Karpas-422 (cell line): ENCODE measurements around the gene ST3GAL3. TPM values are rescaled to one million over a fixed set of nuclear protein-coding genes. Genes with fewer than 3 reads are reported as not detected.

ENCODE experiments used
- DNase-seq: peaks from one replicate; pipeline ENCODE4 v3.0.0-alpha.2; 2015
- H2AFZ ChIP-seq: fragments of 200-600 bp; sonication (generic); 2 replicates; pipeline ENCODE4 v1.6.1; 2014; ENCODE audit warnings: antibody characterized with exemption, low read length, mixed read lengths
- H3K27ac ChIP-seq: fragments of 200-600 bp; sonication (generic); 2 replicates; pipeline ENCODE4 v1.5.1; 2014; ENCODE audit warnings: mild to moderate bottlenecking, low read length, moderate library complexity
- H3K27me3 ChIP-seq: fragments of 200-600 bp; sonication (generic); 2 replicates; pipeline ENCODE4 v1.6.1; 2014; ENCODE audit warnings: low read length, mixed read lengths
- H3K36me3 ChIP-seq: fragments of 200-600 bp; sonication (generic); 2 replicates; pipeline ENCODE4 v1.6.1; 2014; ENCODE audit warnings: low read length, mixed read lengths; ENCODE audit not compliant: insufficient read depth
- H3K4me1 ChIP-seq: fragments of 200-600 bp; sonication (generic); 2 replicates; pipeline ENCODE4 v1.6.1; 2014; ENCODE audit warnings: mild to moderate bottlenecking, low read length, mixed read lengths
- H3K4me2 ChIP-seq: fragments of 200-600 bp; sonication (generic); 2 replicates; pipeline ENCODE4 v1.6.1; 2014; ENCODE audit warnings: low read length, low read depth, mild to moderate bottlenecking; ENCODE audit not compliant: poor library complexity, severe bottlenecking
- H3K4me3 ChIP-seq: fragments of 200-600 bp; sonication (generic); 2 replicates; pipeline ENCODE4 v1.5.1; 2014; ENCODE audit warnings: mild to moderate bottlenecking, antibody characterized with exemption, low read length, mixed read lengths
- H3K79me2 ChIP-seq: fragments of 200-600 bp; sonication (generic); 2 replicates; pipeline ENCODE4 v1.6.1; 2014; ENCODE audit warnings: mild to moderate bottlenecking, low read length, mixed read lengths
- H3K9ac ChIP-seq: fragments of 200-600 bp; sonication (generic); 2 replicates; pipeline ENCODE4 v1.6.0; 2014; ENCODE audit warnings: low read length
- H3K9me2 ChIP-seq: fragments of 200-600 bp; sonication (generic), shearing (Covaris generic); replicated peaks from 2 replicates; pipeline ENCODE4 v1.6.0; 2014; ENCODE audit warnings: mild to moderate bottlenecking, low read length, moderate library complexity; ENCODE audit not compliant: insufficient read depth
- H3K9me3 ChIP-seq: fragments of 300-700, 200-600 bp; sonication (generic); 2 replicates; pipeline ENCODE4 v1.6.1; 2014; ENCODE audit warnings: low read length, mixed read lengths
- H4K20me1 ChIP-seq: fragments of 200-600 bp; sonication (generic); 2 replicates; pipeline ENCODE4 v1.6.1; 2014; ENCODE audit warnings: mild to moderate bottlenecking, antibody characterized with exemption, low read length, low read depth; ENCODE audit not compliant: insufficient read depth
- total RNA-seq: library from RNA; depleted of rRNA; stranded (reverse); fragments of >200 nt; shearing (Covaris generic); gene quantifications from 2 replicates; pipeline ENCODE4 v1.2.3, GENCODE V29; 2014; ENCODE audit warnings: low replicate concordance

The ST3GAL3 gene
- total RNA-seq, 1 experiment from 2014 or later = 33.1 TPM

DNA sequence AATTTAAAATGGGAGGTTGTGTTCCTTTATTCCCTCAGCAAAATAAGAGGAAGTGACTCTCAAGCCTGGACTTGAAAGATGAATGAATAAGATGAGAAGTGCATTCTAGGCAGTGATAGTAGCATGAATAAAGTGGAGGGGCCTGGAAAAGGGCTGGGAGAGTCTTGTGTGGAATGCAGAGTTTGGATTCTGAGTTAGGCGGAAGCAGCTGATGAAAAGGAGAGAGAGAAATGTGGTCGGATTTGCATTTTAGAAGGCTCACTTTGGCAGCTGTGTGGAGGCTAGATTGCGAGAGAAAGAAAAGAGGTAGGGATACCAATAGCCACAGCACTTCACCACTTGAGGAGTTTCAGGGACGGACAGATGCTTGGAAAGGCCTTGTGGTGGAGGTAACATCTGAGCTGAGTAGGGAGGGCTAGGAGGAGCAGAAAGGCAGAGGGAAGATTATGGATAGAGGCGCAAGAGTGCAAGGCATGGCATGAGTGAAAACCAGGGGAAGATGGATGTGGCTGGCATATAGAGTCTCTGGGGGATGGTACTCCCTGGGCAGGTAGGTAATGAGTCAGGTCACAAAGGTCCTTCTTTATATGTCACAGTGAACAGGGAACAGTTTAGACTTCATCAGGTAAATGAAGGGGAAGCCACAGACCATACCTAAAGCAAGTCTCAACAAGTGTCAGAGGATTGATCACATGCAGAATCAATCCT, 59.6 kb downstream of the ST3GAL3 start:
- Histone ChIP-seq H3K9me3 (no peaks in the 10 kb centered on the region), H3K27ac (peak overlapping the region; percentile 52), H2AFZ (no peak overlapping the region), H3K36me3 (no peaks in the 10 kb centered on the region), H4K20me1 (no peaks in the 10 kb centered on the region), H3K4me3 (no peak overlapping the region), H3K9me2 (no peaks in the 10 kb centered on the region), H3K79me2 (peaks cover 67% of the 10 kb centered on the region), H3K4me1 (peaks cover 67% of the 10 kb centered on the region), H3K4me2 (peak overlapping the region; percentile 29), H3K9ac (peak overlapping the region; percentile 27; the same call in 1 of the 2 replicates), H3K27me3 (no peaks in the 10 kb centered on the region)
- DNase-seq = no peak

- Histone ChIP-seq H3K27me3 (no peaks in the 10 kb centered on the region), H4K20me1 (no peaks in the 10 kb centered on the region), H2AFZ (no peak overlapping the region), H3K36me3 (no peaks in the 10 kb centered on the region), H3K9me3 (no peaks in the 10 kb centered on the region), H3K4me3 (no peak overlapping the region), H3K27ac (0 out of 2 replicates have a peak overlapping the region, but pooled peaks have one; percentile 25), H3K9me2 (no peaks in the 10 kb centered on the region), H3K9ac (no peak overlapping the region), H3K4me2 (no peak overlapping the region), H3K79me2 (peaks cover 67% of the 10 kb centered on the region), H3K4me1 (peaks cover 59% of the 10 kb centered on the region)
- DNase-seq = no peak
These were observed 60.8 kb downstream of the ST3GAL3 start for GRCh38 chr1:43768168-43768567.

- Histone ChIP-seq H3K9ac (no peak overlapping the region), H3K79me2 (peaks cover 58% of the 10 kb centered on the region), H3K27ac (no peak overlapping the region), H3K9me3 (no peaks in the 10 kb centered on the region), H3K4me3 (no peak overlapping the region), H3K4me1 (peaks cover 54% of the 10 kb centered on the region), H3K36me3 (no peaks in the 10 kb centered on the region), H3K9me2 (no peaks in the 10 kb centered on the region), H3K4me2 (no peak overlapping the region), H3K27me3 (no peaks in the 10 kb centered on the region), H2AFZ (no peak overlapping the region), H4K20me1 (no peaks in the 10 kb centered on the region)
- DNase-seq = no peak
These were observed 62.1 kb downstream of the ST3GAL3 start for GRCh38 chr1:43769350-43769908.

- H4K20me1 ChIP-seq = no peaks in the 10 kb centered on the region
- H3K27ac ChIP-seq = no peak overlapping the region
- no peak overlapping the region for H3K4me3 ChIP-seq
- H3K4me1 ChIP-seq = peaks cover 53% of the 10 kb centered on the region
- H3K4me2 ChIP-seq = no peak overlapping the region
- H3K36me3 ChIP-seq = no peaks in the 10 kb centered on the region
- H3K27me3 ChIP-seq = no peaks in the 10 kb centered on the region
- no peaks in the 10 kb centered on the region for H3K9me2 ChIP-seq
- H3K79me2 ChIP-seq = peaks cover 53% of the 10 kb centered on the region
- no peak for DNase-seq
- no peaks in the 10 kb centered on the region for H3K9me3 ChIP-seq
- H3K9ac ChIP-seq = no peak overlapping the region
- H2AFZ ChIP-seq = no peak overlapping the region
These were observed 62.8 kb downstream of the ST3GAL3 start for GRCh38 chr1:43770111-43770510.

DNA sequence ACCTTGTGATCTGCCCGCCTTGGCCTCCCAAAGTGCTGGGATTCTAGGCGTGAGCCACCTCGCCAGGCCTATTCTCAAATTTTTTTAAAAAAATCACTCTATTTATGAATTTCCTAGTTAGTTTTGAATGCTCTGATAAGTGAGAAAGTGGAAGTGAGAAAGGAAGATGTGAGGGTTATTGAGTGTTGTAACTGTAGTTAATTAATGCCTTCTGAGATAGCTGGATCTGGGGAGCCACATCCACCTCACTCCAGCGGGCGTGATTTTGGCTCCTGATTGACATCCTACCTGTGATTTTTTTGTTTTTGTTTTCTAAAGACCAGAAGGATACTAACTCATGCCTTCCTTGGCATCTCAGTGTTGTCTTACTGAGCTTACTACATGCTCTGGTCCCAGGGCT, 65.6 kb downstream of the ST3GAL3 start:
- no peak overlapping the region for H2AFZ ChIP-seq
- H3K27ac ChIP-seq = no peak overlapping the region
- no peaks in the 10 kb centered on the region for H3K27me3 ChIP-seq
- no peaks in the 10 kb centered on the region for H3K36me3 ChIP-seq
- H3K79me2 ChIP-seq = peaks cover 33% of the 10 kb centered on the region
- no peak for DNase-seq
- no peak overlapping the region for H3K4me3 ChIP-seq
- H3K9me2 ChIP-seq = no peaks in the 10 kb centered on the region
- no peak overlapping the region for H3K9ac ChIP-seq
- no peak overlapping the region for H3K4me2 ChIP-seq
- H3K4me1 ChIP-seq = peaks cover 30% of the 10 kb centered on the region
- no peaks in the 10 kb centered on the region for H4K20me1 ChIP-seq
- H3K9me3 ChIP-seq = no peaks in the 10 kb centered on the region

GRCh38 chr1:43773821-43774220, 66.5 kb downstream of the ST3GAL3 start:
- DNase-seq = no peak
- no peaks in the 10 kb centered on the region for H3K36me3 ChIP-seq
- H3K79me2 ChIP-seq = peaks cover 26% of the 10 kb centered on the region
- H3K9me3 ChIP-seq = no peaks in the 10 kb centered on the region
- H2AFZ ChIP-seq = no peak overlapping the region
- H3K9ac ChIP-seq = no peak overlapping the region
- no peak overlapping the region for H3K4me2 ChIP-seq
- no peak overlapping the region for H3K4me3 ChIP-seq
- no peaks in the 10 kb centered on the region for H4K20me1 ChIP-seq
- H3K9me2 ChIP-seq = no peaks in the 10 kb centered on the region
- H3K4me1 ChIP-seq = peaks cover 27% of the 10 kb centered on the region
- H3K27me3 ChIP-seq = no peaks in the 10 kb centered on the region
- no peak overlapping the region for H3K27ac ChIP-seq

GRCh38 chr1:43774359-43774758, 67.0 kb downstream of the ST3GAL3 start:
- Histone ChIP-seq H3K27ac (no peak overlapping the region), H3K36me3 (no peaks in the 10 kb centered on the region), H3K9me2 (no peaks in the 10 kb centered on the region), H3K4me1 (peaks cover 21% of the 10 kb centered on the region), H2AFZ (no peak overlapping the region), H3K4me2 (no peak overlapping the region), H3K9ac (no peak overlapping the region), H3K79me2 (peaks cover 20% of the 10 kb centered on the region), H3K4me3 (no peak overlapping the region), H3K9me3 (no peaks in the 10 kb centered on the region), H4K20me1 (no peaks in the 10 kb centered on the region), H3K27me3 (no peaks in the 10 kb centered on the region)
- DNase-seq = no peak

DNA sequence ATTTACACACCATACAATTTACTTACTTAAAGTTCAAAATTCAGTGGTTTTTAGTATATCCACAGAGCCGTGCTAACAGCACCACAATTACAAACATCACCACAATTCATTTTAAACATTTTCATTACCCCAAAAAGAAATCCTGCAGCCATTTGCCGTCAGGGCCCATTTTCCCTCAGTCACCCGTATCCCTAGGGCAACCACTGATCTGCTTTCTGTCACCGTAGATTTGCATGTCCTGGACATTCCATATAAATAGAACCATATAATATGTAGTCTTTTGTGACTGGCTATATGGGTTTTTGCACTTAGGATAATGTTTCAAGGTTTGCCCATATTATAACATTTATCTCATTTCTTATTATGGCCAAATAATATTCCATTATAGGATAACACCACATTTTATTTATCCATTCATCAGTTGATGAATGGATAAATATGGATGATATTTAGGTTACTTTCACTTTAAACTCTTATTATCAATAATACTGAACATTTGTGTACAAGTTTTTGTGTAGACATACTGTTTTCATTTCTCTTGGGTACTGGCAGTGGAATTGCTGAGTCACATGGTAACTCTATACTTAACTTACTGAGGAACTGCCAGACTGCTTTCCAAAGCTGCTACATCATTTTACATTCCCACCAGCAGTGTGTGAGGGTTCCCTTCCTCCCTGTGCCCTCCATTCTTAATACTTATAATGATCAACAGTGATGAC, 68.9 kb downstream of the ST3GAL3 start:
- Histone ChIP-seq H3K9me2 (no peaks in the 10 kb centered on the region), H3K27me3 (no peaks in the 10 kb centered on the region), H3K4me2 (no peak overlapping the region), H3K27ac (no peak overlapping the region), H3K4me1 (peaks cover 10% of the 10 kb centered on the region; the same call in 1 of the 2 replicates), H3K79me2 (peaks cover 7% of the 10 kb centered on the region), H3K4me3 (no peak overlapping the region), H3K9ac (no peak overlapping the region), H3K36me3 (no peaks in the 10 kb centered on the region), H2AFZ (no peak overlapping the region), H3K9me3 (no peaks in the 10 kb centered on the region), H4K20me1 (no peaks in the 10 kb centered on the region)
- no peak for DNase-seq
